ENCODE results near the gene CFAP73.

The CFAP73 gene

GRCh38 chr12:113157218-113157859, 7.8 kb downstream of the CFAP73 start:
- H3K27ac Mint-ChIP-seq: no peak overlapping the region
- H3K9me3 Mint-ChIP-seq: no peaks in the 10 kb centered on the region
- no peak overlapping the region for H3K4me3 Mint-ChIP-seq
- H3K4me1 Mint-ChIP-seq (ENCODE audit: low read depth): peaks cover 25% of the 10 kb centered on the region
- intact Hi-C loops (cut with micrococcal nuclease): no loop called here
- H3K27me3 Mint-ChIP-seq: peaks cover 47% of the 10 kb centered on the region
- peaks cover 58% of the 10 kb centered on the region for H3K36me3 Mint-ChIP-seq (ENCODE audit: low read depth)

- peaks cover 71% of the 10 kb centered on the region for H3K36me3 Mint-ChIP-seq (ENCODE audit: low read depth)
- intact Hi-C loops (cut with micrococcal nuclease): no loop called here
- H3K4me3 Mint-ChIP-seq: no peak overlapping the region
- H3K27me3 Mint-ChIP-seq: peaks cover 36% of the 10 kb centered on the region
- peaks cover 13% of the 10 kb centered on the region for H3K4me1 Mint-ChIP-seq (ENCODE audit: low read depth)
- H3K9me3 Mint-ChIP-seq: no peaks in the 10 kb centered on the region
- no peak overlapping the region for H3K27ac Mint-ChIP-seq
Measured at GRCh38 chr12:113158439-113159203, 9.1 kb downstream of the CFAP73 start.

- no peak overlapping the region for H3K4me3 Mint-ChIP-seq
- intact Hi-C loops (cut with micrococcal nuclease): no loop called here
- H3K4me1 Mint-ChIP-seq (ENCODE audit: low read depth): peaks cover 13% of the 10 kb centered on the region
- no peaks in the 10 kb centered on the region for H3K9me3 Mint-ChIP-seq
- H3K36me3 Mint-ChIP-seq (ENCODE audit: low read depth): peaks cover 84% of the 10 kb centered on the region
- H3K27ac Mint-ChIP-seq: no peak overlapping the region
- peaks cover 23% of the 10 kb centered on the region for H3K27me3 Mint-ChIP-seq
Measured at GRCh38 chr12:113159937-113160336, 10.4 kb downstream of the CFAP73 start.

- Mint-ChIP-seq H3K27me3 (peaks cover 8% of the 10 kb centered on the region), H3K9me3 (no peaks in the 10 kb centered on the region), H3K4me3 (no peak overlapping the region), H3K4me1 (ENCODE audit: low read depth) (no peaks in the 10 kb centered on the region), H3K36me3 (ENCODE audit: low read depth) (peaks cover 100% of the 10 kb centered on the region), H3K27ac (no peak overlapping the region)
- intact Hi-C loops (cut with micrococcal nuclease): no loop called here
Measured at GRCh38 chr12:113161415-113162016, 12.0 kb downstream of the CFAP73 start.

- no peak overlapping the region for H3K27ac Mint-ChIP-seq
Measured at GRCh38 chr12:113162102-113163029, 12.8 kb downstream of the CFAP73 start.

GRCh38 chr12:113163030-113163360, 13.5 kb downstream of the CFAP73 start:
- intact Hi-C loops (cut with micrococcal nuclease): no loop called here
- peaks cover 100% of the 10 kb centered on the region for H3K36me3 Mint-ChIP-seq (ENCODE audit: low read depth)

More at GRCh38 chr12:113162102-113163029, 12.8 kb downstream of the CFAP73 start:
- no peaks in the 10 kb centered on the region for H3K9me3 Mint-ChIP-seq
- no peak overlapping the region for H3K4me3 Mint-ChIP-seq
- H3K4me1 Mint-ChIP-seq (ENCODE audit: low read depth): no peaks in the 10 kb centered on the region
- H3K27me3 Mint-ChIP-seq: peaks cover 3% of the 10 kb centered on the region
- peaks cover 100% of the 10 kb centered on the region for H3K36me3 Mint-ChIP-seq (ENCODE audit: low read depth)
- intact Hi-C loops (cut with micrococcal nuclease): no loop called here

GRCh38 chr12:113164014-113164413, 14.5 kb downstream of the CFAP73 start:
- H3K27ac Mint-ChIP-seq: no peak overlapping the region

More at GRCh38 chr12:113163030-113163360, 13.5 kb downstream of the CFAP73 start:
- Mint-ChIP-seq H3K27me3 (no peaks in the 10 kb centered on the region), H3K9me3 (no peaks in the 10 kb centered on the region), H3K4me1 (ENCODE audit: low read depth) (no peaks in the 10 kb centered on the region), H3K27ac (no peak overlapping the region), H3K4me3 (no peak overlapping the region)

GRCh38 chr12:113165521-113166450, 16.3 kb downstream of the CFAP73 start:
- Mint-ChIP-seq H3K36me3 (ENCODE audit: low read depth) (peaks cover 100% of the 10 kb centered on the region), H3K27me3 (no peaks in the 10 kb centered on the region), H3K4me3 (no peak overlapping the region), H3K9me3 (no peaks in the 10 kb centered on the region), H3K4me1 (ENCODE audit: low read depth) (no peaks in the 10 kb centered on the region), H3K27ac (no peak overlapping the region)
- intact Hi-C loops (cut with micrococcal nuclease): no loop called here

More at GRCh38 chr12:113164014-113164413, 14.5 kb downstream of the CFAP73 start:
- Mint-ChIP-seq H3K4me1 (ENCODE audit: low read depth) (no peaks in the 10 kb centered on the region), H3K27me3 (no peaks in the 10 kb centered on the region), H3K9me3 (no peaks in the 10 kb centered on the region), H3K36me3 (ENCODE audit: low read depth) (peaks cover 100% of the 10 kb centered on the region), H3K4me3 (no peak overlapping the region)
- intact Hi-C loops (cut with micrococcal nuclease): no loop called here

GRCh38 chr12:113167868-113168267, 18.3 kb downstream of the CFAP73 start:
- no peaks in the 10 kb centered on the region for H3K9me3 Mint-ChIP-seq
- no peaks in the 10 kb centered on the region for H3K27me3 Mint-ChIP-seq
- no peaks in the 10 kb centered on the region for H3K4me1 Mint-ChIP-seq (ENCODE audit: low read depth)
- H3K36me3 Mint-ChIP-seq (ENCODE audit: low read depth): peaks cover 100% of the 10 kb centered on the region
- no peak overlapping the region for H3K27ac Mint-ChIP-seq
- intact Hi-C loops (cut with micrococcal nuclease): no loop called here
- H3K4me3 Mint-ChIP-seq: no peak overlapping the region

GRCh38 chr12:113169697-113170096, 20.2 kb downstream of the CFAP73 start:
- no peaks in the 10 kb centered on the region for H3K27me3 Mint-ChIP-seq
- no peaks in the 10 kb centered on the region for H3K9me3 Mint-ChIP-seq
- peaks cover 99% of the 10 kb centered on the region for H3K36me3 Mint-ChIP-seq (ENCODE audit: low read depth)
- intact Hi-C loops (cut with micrococcal nuclease): loop anchor here (5.0 kb wide), 1 partner anchor 177 kb away; no protein-coding TSS in a partner anchor
- H3K27ac Mint-ChIP-seq: no peak overlapping the region
- no peak overlapping the region for H3K4me3 Mint-ChIP-seq
- H3K4me1 Mint-ChIP-seq (ENCODE audit: low read depth): peaks cover 4% of the 10 kb centered on the region

GRCh38 chr12:113170457-113170856, 20.9 kb downstream of the CFAP73 start:
- H3K4me3 Mint-ChIP-seq: no peak overlapping the region
- H3K27me3 Mint-ChIP-seq: no peaks in the 10 kb centered on the region
- peaks cover 99% of the 10 kb centered on the region for H3K36me3 Mint-ChIP-seq (ENCODE audit: low read depth)
- H3K9me3 Mint-ChIP-seq: no peaks in the 10 kb centered on the region
- H3K4me1 Mint-ChIP-seq (ENCODE audit: low read depth): peaks cover 9% of the 10 kb centered on the region
- intact Hi-C loops (cut with micrococcal nuclease): loop anchor here (5.0 kb wide), 1 partner anchor 178 kb away; no protein-coding TSS in a partner anchor
- no peak overlapping the region for H3K27ac Mint-ChIP-seq

GRCh38 chr12:113170926-113171325, 21.4 kb downstream of the CFAP73 start:
- H3K9me3 Mint-ChIP-seq: no peaks in the 10 kb centered on the region
- no peak overlapping the region for H3K4me3 Mint-ChIP-seq
- H3K27ac Mint-ChIP-seq: no peak overlapping the region
- H3K27me3 Mint-ChIP-seq: no peaks in the 10 kb centered on the region
- H3K4me1 Mint-ChIP-seq (ENCODE audit: low read depth): peaks cover 9% of the 10 kb centered on the region
- H3K36me3 Mint-ChIP-seq (ENCODE audit: low read depth): peaks cover 99% of the 10 kb centered on the region
- intact Hi-C loops (cut with micrococcal nuclease): loop anchor here (5.0 kb wide), 1 partner anchor 179 kb away; no protein-coding TSS in a partner anchor
